GM15510 (cell line): Measurements from ENCODE around the gene SH3RF1.

Source experiments
- POLR2A ChIP-seq: IDR thresholded peaks from 3 replicates; pipeline ENCODE4 v1.6.1; 2011; ENCODE audit warnings: borderline replicate concordance; ENCODE audit not compliant: insufficient read length; ENCODE audit errors: extremely low read depth

The SH3RF1 gene

GRCh38 chr4:169115897-169116254 lies 154.9 kb downstream of the SH3RF1 start:
- TF ChIP-seq POLR2A: no peak

GRCh38 chr4:169115144-169115896 lies 155.4 kb downstream of the SH3RF1 start:
- no peak for TF ChIP-seq POLR2A

GRCh38 chr4:169114341-169114974 lies 156.3 kb downstream of the SH3RF1 start:
- no peak for TF ChIP-seq POLR2A

GRCh38 chr4:169110633-169111032 lies 160.1 kb downstream of the SH3RF1 start:
- no peak for TF ChIP-seq POLR2A

GRCh38 chr4:169109035-169109675 lies 161.6 kb downstream of the SH3RF1 start:
- TF ChIP-seq POLR2A: no peak

- TF ChIP-seq POLR2A: no peak
Measured at GRCh38 chr4:169108303-169108702, 162.5 kb downstream of the SH3RF1 start.

- TF ChIP-seq POLR2A: no peak
Measured at GRCh38 chr4:169107528-169107927, 163.2 kb downstream of the SH3RF1 start.

GRCh38 chr4:169106696-169107229 lies 164.0 kb downstream of the SH3RF1 start:
- TF ChIP-seq POLR2A: no peak

- TF ChIP-seq POLR2A: no peak
Measured at GRCh38 chr4:169105620-169106019, 165.1 kb downstream of the SH3RF1 start.

- no peak for TF ChIP-seq POLR2A
Measured at GRCh38 chr4:169103966-169104412, 166.8 kb downstream of the SH3RF1 start.

- TF ChIP-seq POLR2A: no peak
Measured at GRCh38 chr4:169102026-169102425, 168.7 kb downstream of the SH3RF1 start.

GRCh38 chr4:169100670-169101101 lies 170.1 kb downstream of the SH3RF1 start:
- TF ChIP-seq POLR2A: no peak

- TF ChIP-seq POLR2A: no peak
Measured at GRCh38 chr4:169099771-169100180, 171.0 kb downstream of the SH3RF1 start.

- no peak for TF ChIP-seq POLR2A
Measured at GRCh38 chr4:169098969-169099690, 171.6 kb downstream of the SH3RF1 start.

- no peak for TF ChIP-seq POLR2A
Measured at GRCh38 chr4:169098532-169098931, 172.2 kb downstream of the SH3RF1 start.
